HG03521 (cell line): Measurements from ENCODE around the gene INKA1.

Experiments used
- ATAC-seq: cut with Tn5 transposase; IDR thresholded peaks from one replicate; pipeline ENCODE4 v1.9.1; 2021; ENCODE audit warnings: mild to moderate bottlenecking, moderate library complexity; ENCODE audit not compliant: unreplicated experiment

INKA1 gene

GRCh38 chr3:49786357-49787181 is 16.5 kb upstream of the INKA1 start, which contains the start of gene IP6K1:
IP6K1 (minus strand) TSS chr3:49786542; CDS start chr3:49748040, 38,502 bp downstream.
- ATAC-seq, result peak; percentile 97

- ATAC-seq, result no peak
These were observed 15.9 kb upstream of the INKA1 start for GRCh38 chr3:49787182-49787464.

GRCh38 chr3:49787536-49787935 is 15.5 kb upstream of the INKA1 start:
- no peak for ATAC-seq

- no peak for ATAC-seq
These were observed 15.0 kb upstream of the INKA1 start for GRCh38 chr3:49788056-49788455.

- no peak for ATAC-seq
These were observed 12.2 kb upstream of the INKA1 start for GRCh38 chr3:49790626-49791411.

GRCh38 chr3:49791571-49791970 is 11.5 kb upstream of the INKA1 start:
- ATAC-seq, result no peak

GRCh38 chr3:49792371-49793150 is 10.5 kb upstream of the INKA1 start:
- ATAC-seq, result no peak

- ATAC-seq, result no peak
These were observed 9.5 kb upstream of the INKA1 start for GRCh38 chr3:49793486-49794085.

- no peak for ATAC-seq
These were observed 8.6 kb upstream of the INKA1 start for GRCh38 chr3:49794431-49794830.

- ATAC-seq, result no peak
These were observed 7.8 kb upstream of the INKA1 start for GRCh38 chr3:49794926-49795905.

- ATAC-seq, result no peak
These were observed 4.0 kb upstream of the INKA1 start for GRCh38 chr3:49799105-49799504.

- no peak for ATAC-seq
These were observed 3.3 kb upstream of the INKA1 start, which contains the start of gene CDHR4 for GRCh38 chr3:49799761-49800160. CDHR4 (minus strand) TSS chr3:49799873; CDS start chr3:49799812, 61 bp downstream.

- ATAC-seq, result no peak
These were observed 1.9 kb upstream of the INKA1 start for GRCh38 chr3:49801160-49801559.

- no peak for ATAC-seq
These were observed 542 bp downstream of the INKA1 start for GRCh38 chr3:49803465-49804140.

- ATAC-seq, result no peak
These were observed 1.3 kb downstream of the INKA1 start for GRCh38 chr3:49804141-49805041.

GRCh38 chr3:49805367-49805782 is 2.3 kb downstream of the INKA1 start:
- ATAC-seq, result no peak

- no peak for ATAC-seq
These were observed 3.0 kb downstream of the INKA1 start for GRCh38 chr3:49805897-49806701.
